Stomach (tissue), 4 donors: ENCODE data around the gene CNOT3.

Experiments used
- CTCF ChIP-seq, 7 experiments: fragments of 450-650 bp in 4 of 7; fragments of 200-600 bp in 3 of 7; sonication (generic) in 3 of 7; IDR thresholded peaks; one replicate each; pipeline ENCODE4 v1.5.1; 2016 to 2019; ENCODE audit warnings: antibody characterized with exemption in 7 of 7, control low read depth in 2 of 7, mild to moderate bottlenecking in 1 of 7
- EP300 ChIP-seq: sonication (generic); formaldehyde crosslinking; IDR thresholded peaks from one replicate; pipeline ENCODE4 v1.6.1; 2017; ENCODE audit warnings: antibody characterized with exemption
- POLR2A ChIP-seq, 4 donors: fragments of 450-650 bp; IDR thresholded peaks; one replicate each; pipeline ENCODE4 v1.6.1; 2016; ENCODE audit warnings: antibody characterized with exemption in 4 of 4, control low read depth in 2 of 4, mild to moderate bottlenecking in 1 of 4, moderate library complexity in 1 of 4
- POLR2AphosphoS5 ChIP-seq, 3 donors: sonication (generic); formaldehyde crosslinking; IDR thresholded peaks; one replicate each; pipeline ENCODE4 v1.6.1; 2016; ENCODE audit warnings: antibody characterized with exemption in 3 of 3

- TF ChIP-seq CTCF (IDR thresholded peaks at IDR 0.05) (no peak), POLR2A (IDR thresholded peaks at IDR 0.05) (no peak), POLR2AphosphoS5 (IDR thresholded peaks at IDR 0.05) (no peak), EP300 (no peak)
Measured at GRCh38 chr19:54094426-54095000, 43.0 kb upstream of the CNOT3 start.
